DMS79 treated with DMSO at 0.1 percent for 48 hours (cell line): ENCODE measurements around the gene BMPR1B.
"Not testable (repeated sequence)": the region's sequence is repeated elsewhere in the genome, so short reads cannot be mapped to it uniquely, and the experiment has no call there.

Experiments used
- DNase-seq: peaks from one replicate; lab custom pipeline; 2025; lab: John Stamatoyannopoulos, UW

BMPR1B gene

GRCh38 chr4:94763005-94763404 lies 5.2 kb downstream of the BMPR1B start:
- no peak for DNase-seq

- DNase-seq: no peak
These were observed 5.7 kb downstream of the BMPR1B start for GRCh38 chr4:94763500-94763899.

- DNase-seq: no peak
These were observed 6.3 kb downstream of the BMPR1B start for GRCh38 chr4:94764069-94764468.

GRCh38 chr4:94765174-94765573 lies 7.4 kb downstream of the BMPR1B start:
- DNase-seq: no peak

- no peak for DNase-seq
These were observed 7.9 kb downstream of the BMPR1B start for GRCh38 chr4:94765648-94766047.

GRCh38 chr4:94766856-94767255 lies 9.1 kb downstream of the BMPR1B start:
- DNase-seq: no peak

GRCh38 chr4:94767446-94767845 lies 9.7 kb downstream of the BMPR1B start:
- no peak for DNase-seq

- no peak for DNase-seq
These were observed 25.0 kb downstream of the BMPR1B start for GRCh38 chr4:94782707-94783106.

- no peak for DNase-seq
These were observed 33.9 kb downstream of the BMPR1B start for GRCh38 chr4:94791701-94792100.

GRCh38 chr4:94798808-94799207 lies 41.1 kb downstream of the BMPR1B start:
- DNase-seq: no peak

- DNase-seq: no peak
These were observed 43.3 kb downstream of the BMPR1B start for GRCh38 chr4:94801016-94801415.

- no peak for DNase-seq
These were observed 44.3 kb downstream of the BMPR1B start for GRCh38 chr4:94802091-94802490.

- DNase-seq: no peak
These were observed 45.4 kb downstream of the BMPR1B start for GRCh38 chr4:94803181-94803580.

- no peak for DNase-seq
These were observed 46.9 kb downstream of the BMPR1B start for GRCh38 chr4:94804650-94805049.

- no peak for DNase-seq
These were observed 48.6 kb downstream of the BMPR1B start for GRCh38 chr4:94806376-94806775.

- no peak for DNase-seq
These were observed 53.9 kb downstream of the BMPR1B start for GRCh38 chr4:94811643-94812042.

GRCh38 chr4:94813221-94813620 lies 55.5 kb downstream of the BMPR1B start:
- DNase-seq: no peak

- no peak for DNase-seq
These were observed 56.5 kb downstream of the BMPR1B start for GRCh38 chr4:94814237-94814636.

- no peak for DNase-seq
These were observed 61.8 kb downstream of the BMPR1B start for GRCh38 chr4:94819371-94820168.

- DNase-seq: no peak
These were observed 68.5 kb downstream of the BMPR1B start for GRCh38 chr4:94826206-94826605.

GRCh38 chr4:94827481-94828110 lies 69.8 kb downstream of the BMPR1B start:
- no peak for DNase-seq

- no peak for DNase-seq
These were observed 71.1 kb downstream of the BMPR1B start for GRCh38 chr4:94828882-94829281.

GRCh38 chr4:94831607-94832006 lies 73.9 kb downstream of the BMPR1B start:
- DNase-seq: no peak

- not testable (repeated sequence) for DNase-seq
These were observed 74.6 kb downstream of the BMPR1B start for GRCh38 chr4:94832329-94832728.
